Epidermal melanocyte (primary cell): ENCODE data around the gene GOLGA8N.

Experiments used
- DNase-seq: peaks from one replicate; pipeline ENCODE4 v3.0.0; 2011; ENCODE audit warnings: low spot score; ENCODE audit not compliant: insufficient read length

The GOLGA8N gene

DNA sequence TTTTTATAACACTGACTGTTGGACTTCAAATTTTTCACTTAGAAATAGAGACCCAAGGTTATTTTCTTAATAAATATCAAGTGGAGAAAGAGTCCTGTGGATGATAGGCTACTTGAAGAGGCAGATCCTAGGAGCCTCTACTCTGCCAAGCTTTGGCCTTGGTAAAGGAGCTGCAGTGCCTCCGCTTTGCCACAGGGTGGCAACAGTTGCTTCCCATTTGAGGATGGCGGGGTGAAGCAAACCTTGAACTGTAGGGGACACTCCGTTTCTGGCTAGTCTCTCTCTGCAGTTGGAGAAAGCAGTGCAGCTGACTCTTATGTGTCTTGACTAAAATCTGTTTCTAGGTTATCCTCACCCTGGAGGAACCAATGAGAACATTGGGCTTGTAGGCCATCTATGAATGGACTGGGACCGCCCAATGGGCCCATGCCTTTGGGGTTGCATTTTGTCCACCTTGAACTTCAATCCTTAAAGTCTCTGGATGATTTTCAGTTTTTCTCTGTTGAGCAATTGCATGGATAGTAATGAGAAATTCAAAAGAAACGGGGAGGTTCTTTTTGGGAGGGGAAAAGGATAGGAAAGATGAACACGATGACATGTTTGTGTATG is 58.1 kb downstream of the GOLGA8N start:
- DNase-seq = peak; percentile 78

DNA sequence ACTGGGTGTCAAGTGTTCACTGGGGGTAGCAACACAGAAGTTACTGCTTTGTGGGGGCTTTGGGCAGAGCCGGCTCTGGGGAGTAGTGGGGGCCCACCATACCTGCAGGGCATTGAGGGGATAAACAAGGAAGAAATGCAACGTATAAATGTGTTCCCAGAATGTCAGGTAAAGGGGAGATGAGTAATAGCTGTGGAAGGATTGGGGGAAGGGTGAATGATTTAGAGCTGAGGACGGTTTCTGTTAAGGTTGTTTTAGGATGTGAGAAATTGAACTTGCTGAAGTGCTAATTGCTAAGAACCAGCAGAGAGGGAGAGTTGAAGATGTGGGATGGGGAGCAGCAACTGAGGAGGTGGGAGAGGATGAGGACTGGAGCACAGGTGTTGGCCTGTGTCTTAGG is 58.9 kb downstream of the GOLGA8N start:
- no peak for DNase-seq

DNA sequence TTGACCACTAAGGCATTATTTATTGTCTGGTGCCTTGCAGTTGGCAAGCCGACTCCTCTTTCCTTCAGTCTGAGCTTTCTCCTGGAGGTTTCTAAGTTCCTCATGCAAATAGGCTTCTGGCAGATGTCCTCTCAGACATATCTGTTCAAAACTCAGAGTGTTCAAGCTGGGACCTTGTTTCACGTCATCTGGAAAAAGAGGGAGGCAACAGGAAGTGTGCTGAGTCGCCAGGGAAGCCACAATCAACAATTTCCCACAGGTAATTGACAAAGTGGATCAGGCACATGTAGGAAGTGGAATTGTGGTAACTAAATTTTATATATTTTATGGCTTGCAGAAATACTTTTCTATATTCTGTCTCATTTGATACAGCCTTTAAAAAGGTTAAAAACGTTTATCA is 62.8 kb downstream of the GOLGA8N start:
- no peak for DNase-seq

DNA sequence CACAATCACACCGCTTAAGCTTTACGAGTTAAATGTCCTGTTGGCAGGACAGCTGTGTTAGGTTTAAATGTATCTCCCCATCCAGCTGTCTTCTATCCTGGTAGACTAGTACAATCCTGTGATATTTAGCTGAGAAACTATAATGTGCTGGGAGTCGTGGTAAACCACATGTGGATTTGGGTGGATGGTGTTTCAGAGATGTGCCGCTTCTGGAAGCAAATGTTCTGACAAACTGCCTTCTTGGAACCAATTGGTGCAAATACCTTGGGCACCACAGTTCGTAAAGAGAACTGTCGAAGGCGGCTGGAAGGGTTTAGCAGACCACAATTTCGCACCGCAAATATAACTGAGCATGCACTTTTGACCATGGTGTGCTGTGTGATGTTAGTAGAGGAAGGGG is 63.2 kb downstream of the GOLGA8N start:
- no peak for DNase-seq
